Thyroid gland (tissue), 4 donors: Measurements from ENCODE around the gene HLA-DMB.

Experiments
- POLR2A ChIP-seq, 2 donors: fragments of 450-650 bp; IDR thresholded peaks; one replicate each; pipeline ENCODE4 v1.6.1; 2017; ENCODE audit warnings: antibody characterized with exemption in 2 of 2, mild to moderate bottlenecking in 2 of 2, moderate library complexity in 1 of 2
- TF ChIP-seq, protein P1 (sequence below), 6 experiments: fragments of 200-600 bp in 3 of 6; fragments of 450-650 bp in 3 of 6; sonication (generic) in 3 of 6; IDR thresholded peaks; one replicate each; pipeline ENCODE4 v1.5.1; 2016 to 2019; ENCODE audit warnings: antibody characterized with exemption in 6 of 6, mild to moderate bottlenecking in 2 of 6, inconsistent platforms in 1 of 6, moderate library complexity in 1 of 6

GRCh38 chr6:32971581-32972352 is 30.9 kb upstream of the HLA-DMB start:
- TF ChIP-seq, protein P1, sequence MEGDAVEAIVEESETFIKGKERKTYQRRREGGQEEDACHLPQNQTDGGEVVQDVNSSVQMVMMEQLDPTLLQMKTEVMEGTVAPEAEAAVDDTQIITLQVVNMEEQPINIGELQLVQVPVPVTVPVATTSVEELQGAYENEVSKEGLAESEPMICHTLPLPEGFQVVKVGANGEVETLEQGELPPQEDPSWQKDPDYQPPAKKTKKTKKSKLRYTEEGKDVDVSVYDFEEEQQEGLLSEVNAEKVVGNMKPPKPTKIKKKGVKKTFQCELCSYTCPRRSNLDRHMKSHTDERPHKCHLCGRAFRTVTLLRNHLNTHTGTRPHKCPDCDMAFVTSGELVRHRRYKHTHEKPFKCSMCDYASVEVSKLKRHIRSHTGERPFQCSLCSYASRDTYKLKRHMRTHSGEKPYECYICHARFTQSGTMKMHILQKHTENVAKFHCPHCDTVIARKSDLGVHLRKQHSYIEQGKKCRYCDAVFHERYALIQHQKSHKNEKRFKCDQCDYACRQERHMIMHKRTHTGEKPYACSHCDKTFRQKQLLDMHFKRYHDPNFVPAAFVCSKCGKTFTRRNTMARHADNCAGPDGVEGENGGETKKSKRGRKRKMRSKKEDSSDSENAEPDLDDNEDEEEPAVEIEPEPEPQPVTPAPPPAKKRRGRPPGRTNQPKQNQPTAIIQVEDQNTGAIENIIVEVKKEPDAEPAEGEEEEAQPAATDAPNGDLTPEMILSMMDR (IDR thresholded peaks at IDR 0.05) = peak in 1 of 6 experiments; percentile 17
- peak; percentile 94 for TF ChIP-seq POLR2A (IDR thresholded peaks at IDR 0.05)
